ENCODE results near the gene NXN. TPM values are rescaled to one million over a fixed set of nuclear protein-coding genes. Genes with fewer than 3 reads are reported as not detected.
"Not testable (repeated sequence)": the region's sequence is repeated elsewhere in the genome, so short reads cannot be mapped to it uniquely, and the experiment has no call there.

Gene NXN
- polyA plus RNA-seq, 3 donors = 14.9 to 23.9 (median 15.9) TPM

DNA sequence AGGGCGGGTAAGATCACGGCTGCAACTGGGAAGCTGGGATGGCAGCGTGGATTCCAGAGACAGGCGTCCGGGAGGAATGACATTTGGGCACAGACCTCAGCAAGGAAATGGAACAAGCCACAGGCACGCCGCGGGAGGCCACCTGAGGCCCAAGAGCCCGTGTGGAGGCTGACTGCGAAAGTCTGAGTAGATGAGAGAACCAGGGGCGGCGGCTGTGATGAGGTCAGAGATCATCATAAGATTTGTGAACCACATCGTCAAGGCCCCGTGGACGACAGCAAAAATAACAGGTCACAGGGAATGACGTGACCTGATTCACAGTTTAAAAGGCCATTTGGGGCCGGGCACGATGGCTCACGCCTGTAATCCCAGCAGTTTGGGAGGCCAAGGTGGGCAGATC is 149.2 kb downstream of the NXN start:
- WGBS, 3 donors = 76 to 84% (median 79%) methylated on average over 19 of the region's 19 CpGs
- no peak overlapping the region for H3K27ac ChIP-seq (ENCODE audit: low read depth, low read length)

DNA sequence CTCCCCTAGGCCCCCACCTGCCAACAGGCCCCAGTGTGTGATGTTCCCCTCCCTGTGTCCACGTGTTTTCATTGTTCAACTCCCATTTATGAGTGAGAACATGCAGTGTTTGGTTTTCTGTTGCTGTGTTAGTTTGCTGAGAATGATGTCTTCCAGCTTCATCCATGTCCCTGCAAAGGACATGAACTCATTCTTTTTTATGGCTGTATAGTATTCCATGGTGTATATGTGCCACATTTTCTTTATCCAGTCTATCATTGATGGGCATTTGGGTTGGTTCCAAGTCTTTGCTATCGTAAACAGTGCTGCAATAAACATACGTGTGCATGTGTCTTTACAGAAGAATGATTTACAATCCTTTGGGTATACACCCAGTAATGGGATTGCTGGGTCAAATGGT is 150.0 kb downstream of the NXN start:
- 73 to 93% (median 92%) methylated on average over 3 of the region's 3 CpGs for WGBS, 3 donors
- not testable (repeated sequence) for H3K27ac ChIP-seq (ENCODE audit: low read depth, low read length)

- 80 to 90% (median 81%) methylated on average over 5 of the region's 5 CpGs for WGBS, 3 donors
- H3K27ac ChIP-seq (ENCODE audit: low read depth, low read length) = no peak overlapping the region
Observed at GRCh38 chr17:828761-829160, 150.8 kb downstream of the NXN start.

DNA sequence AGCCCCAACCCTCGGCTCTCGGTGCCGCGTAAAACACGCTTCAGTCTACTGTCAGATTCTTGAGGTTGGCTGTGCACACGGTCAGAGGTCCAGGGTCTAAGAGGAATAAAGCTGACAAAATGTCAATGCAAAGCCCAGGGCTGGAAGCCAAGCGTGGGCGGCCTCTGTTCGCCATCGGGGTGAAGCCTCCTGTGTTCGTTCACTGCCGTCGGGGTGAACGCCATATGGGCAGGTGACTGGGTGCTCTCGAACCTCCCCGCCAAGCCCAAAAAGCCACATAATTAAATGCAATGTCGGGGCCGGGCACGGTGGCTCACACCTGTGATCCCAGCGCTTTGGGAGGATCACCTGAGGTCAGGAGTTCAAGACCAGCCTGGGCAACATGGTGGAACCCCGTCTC is 152.8 kb downstream of the NXN start:
- 90 to 95% (median 93%) methylated on average over 21 of the region's 21 CpGs for WGBS, 3 donors
- no peak overlapping the region for H3K27ac ChIP-seq (ENCODE audit: low read depth, low read length)

GRCh38 chr17:825216-825615 is 154.4 kb downstream of the NXN start:
- WGBS, 3 donors = 66 to 82% (median 79%) methylated on average over 17 of the region's 17 CpGs
- H3K27ac ChIP-seq (ENCODE audit: low read depth, low read length) = no peak overlapping the region

GRCh38 chr17:824378-824777 is 155.2 kb downstream of the NXN start:
- H3K27ac ChIP-seq (ENCODE audit: low read depth, low read length) = no peak overlapping the region
- WGBS, 3 donors = 87 to 97% (median 93%) methylated on average over 16 of the region's 16 CpGs

- no peak overlapping the region for H3K27ac ChIP-seq (ENCODE audit: low read depth, low read length)
- 91 to 96% (median 92%) methylated on average over 9 of the region's 9 CpGs for WGBS, 3 donors
Observed at GRCh38 chr17:823501-823902, 156.1 kb downstream of the NXN start.

- WGBS, 3 donors = 95 to 96% (median 95%) methylated on average over 19 of the region's 19 CpGs
- H3K27ac ChIP-seq (ENCODE audit: low read depth, low read length) = no peak overlapping the region
Observed at GRCh38 chr17:819251-819650, 160.3 kb downstream of the NXN start.

GRCh38 chr17:814371-814770 is 165.2 kb downstream of the NXN start:
- no peak overlapping the region for H3K27ac ChIP-seq (ENCODE audit: low read depth, low read length)
- 92 to 93% (median 93%) methylated on average over 20 of the region's 20 CpGs for WGBS, 3 donors

DNA sequence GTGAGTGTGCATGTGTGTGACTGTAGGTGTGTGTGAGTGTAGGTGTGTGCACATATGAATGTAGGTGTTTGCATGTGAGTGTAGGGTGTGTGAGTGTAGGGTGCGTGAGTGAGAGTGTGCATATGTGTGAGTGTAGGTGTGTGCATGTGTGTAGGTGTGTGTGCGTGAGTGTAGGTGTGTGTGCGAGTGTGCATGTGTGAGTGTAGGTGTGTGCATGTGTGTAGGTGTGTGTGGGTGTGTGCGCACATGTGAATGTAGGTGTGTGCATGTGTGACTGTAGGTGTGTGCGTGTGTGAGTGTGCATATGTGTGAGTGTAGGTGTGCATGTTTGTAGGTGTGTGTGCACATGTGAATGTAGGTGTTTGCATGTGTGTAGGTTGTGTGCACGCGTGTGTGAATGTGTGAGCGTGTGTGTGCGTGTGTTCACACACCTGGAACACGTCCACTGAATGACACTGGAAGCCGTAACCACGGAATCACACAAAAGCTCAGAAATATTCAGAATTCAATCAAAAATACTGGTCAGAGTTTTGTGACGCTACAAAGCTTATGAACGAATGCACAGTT is 166.9 kb downstream of the NXN start:
- WGBS, 3 donors = 92 to 97% (median 96%) methylated on average over 14 of the region's 14 CpGs
- no peak overlapping the region for H3K27ac ChIP-seq (ENCODE audit: low read depth, low read length)

DNA sequence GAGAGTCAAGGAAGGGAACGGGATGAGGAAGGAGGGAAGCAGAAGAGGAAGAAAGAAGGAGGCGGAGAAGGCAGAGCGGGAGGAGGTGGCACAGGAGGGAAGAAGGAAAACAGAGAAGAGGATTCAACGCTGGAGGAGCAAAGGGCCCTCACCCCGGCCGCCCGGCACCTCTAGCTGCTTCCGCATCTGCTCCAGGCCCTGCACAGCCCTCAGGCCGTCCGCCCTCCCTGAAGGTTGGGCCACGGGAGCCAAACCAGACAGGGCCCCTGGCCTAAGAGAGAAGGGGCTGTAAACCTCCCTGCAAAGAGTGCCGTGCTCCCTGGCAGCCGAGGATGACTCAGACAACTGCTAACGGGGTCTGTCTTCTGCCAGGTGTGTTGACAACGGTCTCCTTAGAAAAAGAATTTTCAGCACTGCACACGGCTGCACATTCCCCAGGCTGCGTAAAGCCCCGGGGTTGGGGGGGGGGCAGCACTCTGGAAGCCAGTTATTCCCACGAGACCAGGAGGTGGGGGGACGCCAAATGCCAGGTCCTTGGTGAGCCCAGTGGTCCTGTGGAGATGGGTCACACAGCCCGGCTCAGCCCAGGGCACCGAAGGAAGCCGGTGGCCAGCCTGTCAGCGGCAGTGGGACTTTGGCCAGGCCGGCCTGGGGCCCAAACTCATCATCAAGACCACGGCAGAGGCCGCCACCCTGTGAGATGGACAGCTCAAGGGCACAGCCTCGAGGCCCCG is 168.4 kb downstream of the NXN start:
- no peak overlapping the region for H3K27ac ChIP-seq (ENCODE audit: low read depth, low read length)
- WGBS, 3 donors = 79 to 86% (median 80%) methylated on average over 26 to 29 of the region's 29 CpGs

DNA sequence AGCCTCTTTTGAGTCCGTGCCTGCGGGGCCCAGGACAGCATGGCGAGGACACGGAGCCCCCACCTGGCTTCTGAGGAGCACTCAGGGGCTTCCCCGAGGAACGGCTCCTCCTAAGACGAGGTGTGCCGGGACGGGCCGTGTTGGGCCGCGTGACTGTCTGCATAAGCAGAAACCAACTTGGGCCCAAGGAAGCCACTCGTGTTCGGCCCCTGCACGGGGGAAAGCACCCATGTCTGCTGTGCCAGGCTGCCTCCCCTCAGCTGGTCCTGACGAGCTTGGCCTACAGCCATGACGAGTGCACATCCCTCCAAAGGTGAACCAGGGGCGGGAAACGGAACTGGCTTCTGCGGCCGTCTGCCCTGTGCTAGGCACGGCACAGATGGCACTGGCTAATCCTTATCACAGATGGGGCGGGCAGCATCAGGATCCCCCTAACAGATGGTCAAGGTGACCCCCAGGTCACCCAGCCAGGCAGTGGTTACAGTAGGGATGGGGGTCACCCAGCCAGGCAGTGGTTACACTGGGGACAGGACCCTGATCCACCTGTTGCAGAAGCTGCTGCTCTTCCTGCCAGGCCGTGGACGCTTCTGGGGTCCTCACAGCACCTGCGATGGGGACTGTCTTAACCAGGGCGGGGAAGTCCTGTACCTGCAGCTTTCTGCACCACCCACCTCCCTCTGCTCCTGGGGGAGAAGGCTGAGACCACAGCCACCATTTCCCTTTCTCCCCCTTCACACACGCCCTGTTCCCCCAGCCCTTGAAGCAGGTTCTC is 171.9 kb downstream of the NXN start:
- 90 to 92% (median 91%) methylated on average over 27 to 28 of the region's 28 CpGs for WGBS, 3 donors
- H3K27ac ChIP-seq (ENCODE audit: low read depth, low read length) = no peak overlapping the region

DNA sequence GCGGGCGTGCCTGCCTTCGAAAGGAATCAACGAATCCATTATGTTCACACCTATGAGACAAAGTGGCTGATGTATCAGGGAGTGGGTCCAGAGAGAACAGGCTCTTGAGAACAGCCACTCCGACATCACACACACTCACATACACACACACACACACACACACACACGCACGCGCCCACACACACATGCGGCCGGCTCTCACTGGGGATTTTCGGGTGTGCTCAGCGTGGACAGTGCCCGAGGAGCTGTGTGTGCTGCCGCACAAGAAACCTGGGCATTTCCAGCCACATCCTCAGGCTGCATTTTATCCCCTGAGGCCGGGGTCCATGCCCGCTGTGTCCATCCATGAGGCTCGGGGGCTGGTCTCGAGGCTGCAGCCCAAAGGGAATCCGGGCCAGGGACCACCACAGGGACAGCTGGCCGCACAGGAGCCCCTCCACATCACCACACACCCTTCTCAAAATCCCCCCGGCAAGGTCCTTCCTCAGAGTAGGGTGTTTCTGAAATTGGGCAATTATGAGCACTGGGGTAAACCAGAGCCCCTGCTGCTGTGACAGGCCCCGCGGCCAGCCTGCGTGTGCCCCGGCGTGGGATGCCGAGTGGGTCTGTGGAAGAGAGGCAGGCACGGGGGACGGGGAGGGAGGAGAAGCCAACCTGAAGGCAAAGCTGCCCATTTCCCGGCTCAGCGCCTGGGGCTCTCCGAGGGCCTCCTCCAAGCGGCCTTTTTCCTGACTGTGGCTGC is 172.6 kb downstream of the NXN start:
- 85 to 89% (median 88%) methylated on average over 32 to 33 of the region's 33 CpGs for WGBS, 3 donors
- H3K27ac ChIP-seq (ENCODE audit: low read depth, low read length) = no peak overlapping the region

GRCh38 chr17:806346-806745 is 173.2 kb downstream of the NXN start:
- H3K27ac ChIP-seq (ENCODE audit: low read depth, low read length) = no peak overlapping the region
- WGBS, 3 donors = 70 to 80% (median 77%) methylated on average over 13 of the region's 13 CpGs

DNA sequence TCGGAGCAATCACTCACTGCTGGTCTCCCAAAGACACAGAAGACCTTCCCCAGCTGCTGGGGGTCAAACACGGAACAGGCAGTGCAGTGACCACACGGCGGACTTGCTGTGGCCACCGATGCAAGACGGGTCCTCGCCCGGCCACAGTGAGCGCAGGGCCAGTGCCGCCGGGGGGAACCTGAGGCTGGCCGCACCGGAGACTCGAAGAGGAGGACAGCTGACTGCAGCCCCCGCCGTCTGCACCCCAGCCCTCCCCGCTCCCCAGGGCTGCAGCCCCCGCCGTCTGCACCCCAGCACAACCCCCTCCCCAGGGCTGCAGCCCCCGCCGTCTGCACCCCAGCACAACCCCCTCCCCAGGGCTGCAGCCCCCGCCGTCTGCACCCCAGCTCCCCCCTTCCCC is 173.7 kb downstream of the NXN start:
- H3K27ac ChIP-seq (ENCODE audit: low read depth, low read length) = not testable (repeated sequence)
- 90 to 96% (median 93%) methylated on average over 9 to 23 of the region's 23 CpGs for WGBS, 3 donors

DNA sequence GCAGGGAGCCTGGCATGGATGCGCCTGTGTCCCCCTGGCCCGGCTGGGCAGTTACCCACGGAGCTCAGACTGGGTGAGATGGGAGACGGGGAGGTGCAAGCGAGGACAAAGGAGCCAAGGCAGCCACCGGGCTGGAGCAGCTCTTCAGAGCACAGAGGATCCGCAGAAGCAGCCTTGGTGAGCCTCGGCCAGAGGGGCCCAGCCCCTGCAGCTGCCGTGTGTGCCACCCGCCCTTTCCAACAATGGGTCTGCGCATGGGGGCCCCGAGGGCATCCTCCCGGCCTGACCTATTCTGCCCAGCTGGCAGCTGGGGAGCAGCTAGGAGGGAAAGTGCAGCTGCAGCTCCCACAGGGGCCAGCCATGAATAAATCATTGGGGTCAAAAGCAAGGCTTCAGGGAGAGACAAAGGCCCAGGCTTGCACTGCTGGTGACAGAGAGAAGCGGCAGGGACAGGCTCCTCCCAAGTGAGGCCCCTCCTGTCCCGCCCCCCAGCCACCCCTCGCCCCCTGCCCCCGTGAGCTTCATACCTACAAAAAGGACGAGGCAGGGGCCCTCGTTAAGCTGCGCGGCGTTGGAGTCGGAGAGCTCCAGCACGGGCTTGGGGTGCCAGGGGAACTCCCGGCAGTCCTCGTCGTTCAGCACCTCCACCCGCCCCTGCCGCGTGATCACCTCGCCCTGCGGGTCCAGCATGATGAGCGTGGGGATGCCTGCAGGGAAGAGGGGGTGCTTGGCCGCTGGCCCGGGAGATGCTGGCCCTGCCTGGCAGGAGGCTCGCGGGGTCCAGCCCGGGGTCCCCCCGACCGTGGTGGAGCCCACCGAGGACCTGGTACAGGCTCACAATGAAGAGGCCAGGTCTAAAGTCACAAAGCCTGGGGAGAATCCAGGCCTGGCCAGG is 174.8 kb downstream of the NXN start:
- 76 to 93% (median 91%) methylated on average over 40 to 41 of the region's 41 CpGs for WGBS, 3 donors
- H3K27ac ChIP-seq (ENCODE audit: low read depth, low read length) = no peak overlapping the region

DNA sequence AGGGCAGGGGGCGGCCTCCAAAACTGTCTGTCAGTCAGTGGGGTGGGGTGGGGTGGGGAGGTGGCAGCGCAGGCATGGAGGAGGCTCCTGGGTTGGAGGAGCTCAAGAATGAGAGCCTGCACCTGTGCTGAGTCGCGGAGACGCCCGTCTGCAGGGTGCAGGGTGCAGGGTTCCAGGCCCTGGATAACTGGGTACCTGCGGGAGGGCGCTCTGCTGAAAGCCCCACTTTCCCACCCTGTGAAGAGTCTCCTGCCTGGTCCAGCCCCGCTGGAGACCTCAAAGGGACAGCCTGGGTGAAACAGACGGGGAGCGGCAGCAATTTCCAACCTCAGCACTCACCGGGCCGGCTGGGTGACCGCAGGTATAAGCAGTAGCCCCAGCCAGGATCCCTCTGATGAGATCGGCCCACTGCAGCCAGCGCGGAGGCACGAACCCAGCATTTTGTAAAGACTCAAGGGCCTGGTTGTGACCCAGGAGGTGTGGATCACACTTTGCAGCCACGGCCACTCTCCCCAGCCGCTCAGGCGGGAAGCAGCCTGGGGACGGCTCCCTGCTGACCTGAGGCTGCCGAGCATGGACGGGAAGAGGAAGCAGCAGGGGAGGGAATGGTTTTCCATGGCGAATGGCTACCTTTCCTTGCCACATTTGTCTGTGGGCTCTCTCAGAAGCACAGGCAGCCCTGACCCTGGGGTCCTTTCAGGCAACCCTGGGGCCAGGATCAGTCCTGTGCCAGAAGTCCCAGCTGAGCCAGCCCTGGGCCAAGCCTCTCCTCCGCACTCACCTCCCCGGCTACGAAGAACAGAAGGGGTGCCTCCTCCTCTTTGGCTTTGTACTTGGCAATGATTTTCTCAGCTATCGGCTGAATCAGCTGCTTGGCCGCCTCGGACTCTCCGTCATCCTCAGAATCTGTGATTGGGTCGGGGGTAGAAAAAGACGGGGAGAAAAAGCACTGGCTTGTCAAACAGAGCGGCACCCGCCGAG is 176.4 kb downstream of the NXN start:
- H3K27ac ChIP-seq (ENCODE audit: low read depth, low read length) = no peak overlapping the region
- 43 to 87% (median 85%) methylated on average over 36 to 37 of the region's 37 CpGs for WGBS, 3 donors
